CD4-positive, alpha-beta T cell treated with Interleukin-17A for 4 hours (primary cell): ENCODE measurements around the gene GHRL.

Experiments
- DNase-seq: peaks from one replicate; pipeline ENCODE4 v3.0.0-alpha.2; 2020; ENCODE audit warnings: mixed read lengths

Gene GHRL

DNA sequence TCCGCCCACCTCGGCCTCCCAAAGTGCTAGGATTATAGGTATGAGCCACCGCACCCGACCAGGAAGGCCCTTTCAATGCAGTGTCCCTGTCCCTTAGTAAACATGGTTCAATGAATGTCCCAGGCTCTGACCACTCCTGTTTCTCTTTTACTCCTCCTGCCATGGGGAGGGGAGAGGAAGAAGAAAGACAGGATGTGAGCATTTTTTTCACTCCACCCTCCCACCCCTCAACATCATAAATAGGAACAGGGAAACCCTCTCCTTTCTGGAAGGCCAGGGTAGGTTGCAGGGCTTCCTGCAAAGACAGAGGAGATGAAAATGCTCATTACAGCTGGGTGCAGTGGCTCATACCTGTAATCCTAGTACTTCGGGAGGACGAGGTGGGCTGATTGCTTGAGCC lies 51.9 kb downstream of the GHRL start:
- no peak for DNase-seq

DNA sequence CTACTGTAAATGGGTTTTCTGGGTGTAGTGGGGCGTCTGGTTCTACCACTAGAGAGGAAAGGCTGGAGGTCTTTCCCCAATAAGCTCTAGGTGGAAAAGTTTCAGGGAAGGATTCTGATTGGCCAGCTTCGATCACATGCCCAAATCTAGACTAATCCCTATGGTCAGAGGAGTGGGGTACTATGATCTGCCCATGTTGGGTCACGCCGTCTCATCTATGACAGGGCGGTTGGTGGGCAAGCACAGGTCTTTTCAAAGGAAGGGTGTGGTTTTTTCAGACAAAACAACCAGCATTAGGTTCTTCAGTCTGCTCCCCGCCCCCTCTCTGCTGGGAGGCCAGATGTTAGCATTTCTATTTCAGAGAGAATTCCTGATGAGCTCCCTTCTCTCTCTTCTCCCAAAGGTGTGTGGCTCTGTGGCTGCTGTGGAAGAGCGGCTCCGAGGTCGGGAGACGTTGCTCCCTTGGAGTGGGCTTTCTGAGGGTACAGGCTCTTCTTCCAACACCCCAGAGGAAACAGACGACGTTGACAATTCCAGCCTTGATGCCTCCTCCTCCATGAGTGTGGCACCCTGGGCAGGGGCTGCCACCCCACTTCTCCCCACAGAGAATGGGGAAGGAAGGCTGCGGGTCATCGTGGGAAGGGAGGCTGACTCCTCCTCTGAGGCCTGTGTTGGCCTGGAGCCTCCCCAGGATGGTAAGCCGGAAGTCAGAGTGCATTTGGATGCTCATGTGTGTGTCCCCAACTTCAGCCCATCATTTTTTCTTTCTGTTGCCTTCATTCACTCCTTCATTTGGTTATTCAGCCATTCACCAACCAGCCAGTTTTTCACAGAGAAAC lies 54.2 kb downstream of the GHRL start:
- DNase-seq: peak; percentile 58
